HG03108 (cell line): ENCODE measurements around the gene EIF3CL.
"Not testable (repeated sequence)": the region's sequence is repeated elsewhere in the genome, so short reads cannot be mapped to it uniquely, and the experiment has no call there.

Experiments
- ATAC-seq: cut with Tn5 transposase; IDR thresholded peaks from one replicate; pipeline ENCODE4 v1.9.1; 2021; ENCODE audit warnings: moderate library complexity; ENCODE audit not compliant: unreplicated experiment

The EIF3CL gene

GRCh38 chr16:28403220-28404072 is at the start of gene EIF3CL:
Gene EIF3CL (minus strand): TSS chr16:28403841. CDS start chr16:28403618, 223 bp downstream.
- peak; percentile 99 for ATAC-seq

- not testable (repeated sequence) for ATAC-seq
These were observed 43.4 kb upstream of the EIF3CL start for GRCh38 chr16:28447081-28447480.

GRCh38 chr16:28446388-28446787 is 42.7 kb upstream of the EIF3CL start:
- not testable (repeated sequence) for ATAC-seq

GRCh38 chr16:28443943-28444342 is 40.3 kb upstream of the EIF3CL start:
- not testable (repeated sequence) for ATAC-seq

- not testable (repeated sequence) for ATAC-seq
These were observed 35.3 kb upstream of the EIF3CL start for GRCh38 chr16:28438899-28439298.

- ATAC-seq = not testable (repeated sequence)
These were observed 31.7 kb upstream of the EIF3CL start for GRCh38 chr16:28435340-28435739.

- ATAC-seq = peak; percentile 76
These were observed 22.5 kb upstream of the EIF3CL start for GRCh38 chr16:28426060-28426680.

GRCh38 chr16:28421071-28421750 is 17.6 kb upstream of the EIF3CL start:
- not testable (repeated sequence) for ATAC-seq

- ATAC-seq = not testable (repeated sequence)
These were observed 13.4 kb upstream of the EIF3CL start for GRCh38 chr16:28417033-28417432.

GRCh38 chr16:28414530-28414929 is 10.9 kb upstream of the EIF3CL start:
- ATAC-seq = not testable (repeated sequence)

GRCh38 chr16:28413585-28413984 is 9.9 kb upstream of the EIF3CL start:
- not testable (repeated sequence) for ATAC-seq

- not testable (repeated sequence) for ATAC-seq
These were observed 11.6 kb downstream of the EIF3CL start for GRCh38 chr16:28392054-28392453.

GRCh38 chr16:28382177-28382867 is 21.3 kb downstream of the EIF3CL start:
- not testable (repeated sequence) for ATAC-seq

GRCh38 chr16:28377822-28378221 is 25.8 kb downstream of the EIF3CL start:
- not testable (repeated sequence) for ATAC-seq

- ATAC-seq = not testable (repeated sequence)
These were observed 26.5 kb downstream of the EIF3CL start for GRCh38 chr16:28377108-28377625.

- not testable (repeated sequence) for ATAC-seq
These were observed 28.5 kb downstream of the EIF3CL start for GRCh38 chr16:28375115-28375514.

GRCh38 chr16:28374281-28374680 is 29.4 kb downstream of the EIF3CL start:
- not testable (repeated sequence) for ATAC-seq

GRCh38 chr16:28367926-28368325 is 35.7 kb downstream of the EIF3CL start:
- ATAC-seq = not testable (repeated sequence)

- peak; percentile 97 for ATAC-seq
These were observed 39.1 kb downstream of the EIF3CL start for GRCh38 chr16:28364268-28365173.
